Measurements from ENCODE around the gene AVL9.

AVL9 gene

DNA sequence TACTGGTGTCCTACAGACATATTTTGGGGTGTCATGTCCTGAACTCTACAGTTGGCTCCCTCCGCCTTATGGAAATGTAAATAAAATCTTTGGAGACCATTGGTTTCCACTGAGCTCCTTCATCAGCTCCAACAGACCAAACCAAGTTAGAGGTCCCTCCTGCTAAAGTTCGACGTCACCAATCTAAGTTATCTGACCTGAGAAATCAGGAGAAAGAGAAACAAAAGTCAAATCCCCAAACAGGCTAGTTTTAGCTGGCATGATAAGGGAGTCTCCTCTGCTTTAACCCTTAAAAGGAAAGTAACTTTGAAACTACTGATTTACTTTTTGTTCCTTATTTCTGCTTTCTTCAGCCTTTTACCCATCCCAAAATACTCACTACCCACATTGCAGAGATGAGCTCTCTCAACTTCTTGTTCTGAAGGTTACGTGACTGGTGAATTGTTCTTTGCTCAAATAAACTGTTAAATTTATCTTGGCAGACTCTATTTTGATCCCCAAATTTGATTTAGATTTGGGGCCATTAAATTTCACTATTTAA lies 39.9 kb downstream of the AVL9 start:
- no peak for DNase-seq

DNA sequence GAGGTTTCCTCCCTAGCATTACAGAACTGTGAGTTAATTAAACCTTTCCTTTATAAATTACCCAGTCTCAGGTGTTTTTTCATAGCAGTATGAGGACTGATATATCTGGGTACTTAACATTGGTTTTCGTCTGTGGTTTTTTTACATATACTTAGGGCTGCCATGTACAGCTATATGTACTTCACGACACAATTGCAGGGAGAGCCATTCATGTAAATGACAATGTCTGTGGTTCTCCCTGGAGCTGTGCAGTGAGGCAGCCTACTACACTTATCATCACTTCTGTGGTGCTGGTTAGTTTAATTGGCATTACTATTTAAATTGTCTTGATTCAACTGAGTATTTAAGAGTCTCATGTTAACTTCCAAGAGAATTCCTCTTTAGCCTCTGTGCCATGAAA lies 40.7 kb downstream of the AVL9 start:
- DNase-seq, result no peak

DNA sequence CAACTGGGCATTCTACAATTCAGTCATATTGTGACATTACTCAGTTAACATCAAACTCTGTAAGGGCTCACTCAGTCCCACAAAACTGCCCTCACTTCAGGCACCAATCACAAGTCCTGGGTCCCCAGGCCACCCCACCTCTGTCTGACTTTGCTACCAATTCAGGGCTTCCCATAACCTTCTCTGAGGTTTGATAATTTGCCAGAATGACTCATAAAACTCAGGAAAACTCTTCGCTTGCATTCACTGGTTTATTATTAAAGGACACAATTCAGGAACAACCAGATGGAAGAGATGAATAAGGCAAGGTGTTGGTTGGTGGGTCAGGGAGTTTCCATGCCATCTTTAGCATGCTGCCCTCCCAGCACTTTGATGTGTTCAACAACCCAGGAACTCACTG lies 41.3 kb downstream of the AVL9 start:
- DNase-seq, result no peak

DNA sequence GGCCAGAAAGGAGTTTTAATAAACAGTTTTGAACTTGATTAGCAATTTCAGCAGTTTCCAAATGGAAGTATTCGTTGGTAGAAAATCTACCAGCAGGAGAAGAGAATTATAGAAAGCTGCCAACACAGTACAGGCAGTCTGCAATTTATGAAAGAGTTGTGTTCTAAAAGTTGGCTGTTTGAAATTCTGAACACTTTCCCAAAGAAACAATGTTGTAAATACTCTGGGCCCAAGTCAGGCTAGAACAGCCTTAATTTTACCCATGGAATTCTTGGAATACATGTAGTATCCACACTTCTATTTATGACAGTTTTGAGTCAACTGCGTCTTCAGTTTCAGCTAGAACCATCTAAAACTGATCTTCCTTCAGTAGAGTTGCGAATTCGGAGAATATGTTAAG lies 42.5 kb downstream of the AVL9 start:
- DNase-seq, result no peak

DNA sequence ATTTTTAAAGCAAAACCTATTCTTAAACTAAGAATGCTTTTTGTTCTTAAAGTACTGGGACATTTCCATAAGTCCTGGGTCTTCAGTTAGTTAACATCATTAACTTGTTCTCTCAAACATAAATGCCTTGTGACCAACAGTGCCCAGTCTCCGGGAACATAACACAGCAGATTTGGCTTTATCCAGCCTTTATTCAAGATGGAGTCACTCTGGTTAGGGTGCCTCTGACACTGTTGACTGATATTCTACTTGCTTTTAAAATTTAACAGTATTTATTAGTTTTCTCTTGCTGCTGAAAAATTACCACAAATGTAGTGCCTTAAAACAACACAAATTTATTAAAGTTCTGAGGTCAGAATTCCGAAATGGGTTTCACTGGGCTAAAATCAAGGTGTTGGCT lies 44.1 kb downstream of the AVL9 start:
- no peak for DNase-seq

DNA sequence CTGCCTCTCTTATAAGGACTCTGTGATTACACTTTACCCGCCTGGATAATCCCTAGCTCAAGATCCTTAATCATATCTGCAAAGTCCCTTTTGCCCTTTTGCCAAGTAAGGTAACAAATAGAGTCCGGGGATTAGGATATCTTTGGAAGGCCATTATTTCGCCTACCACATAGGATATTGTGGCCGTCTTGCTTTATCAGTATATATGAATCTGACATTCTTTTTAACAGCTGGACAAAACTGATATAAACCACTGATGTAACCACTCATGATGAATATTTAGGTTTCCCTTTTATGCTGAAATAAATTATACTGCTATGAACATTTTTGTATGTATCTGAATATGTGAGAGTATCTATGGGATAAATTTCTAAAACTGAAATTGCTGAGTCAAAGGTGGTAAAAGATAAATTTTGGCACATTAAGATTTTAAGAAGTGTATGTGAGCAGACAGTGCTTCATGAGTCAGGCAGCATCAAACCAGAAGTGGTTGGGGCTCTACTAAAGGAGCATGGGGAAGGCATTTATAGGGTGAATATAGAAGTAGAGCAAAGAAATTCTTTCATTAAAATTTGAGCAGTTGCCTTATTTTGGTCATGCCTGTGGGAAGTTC lies 44.7 kb downstream of the AVL9 start:
- DNase-seq, result no peak

DNA sequence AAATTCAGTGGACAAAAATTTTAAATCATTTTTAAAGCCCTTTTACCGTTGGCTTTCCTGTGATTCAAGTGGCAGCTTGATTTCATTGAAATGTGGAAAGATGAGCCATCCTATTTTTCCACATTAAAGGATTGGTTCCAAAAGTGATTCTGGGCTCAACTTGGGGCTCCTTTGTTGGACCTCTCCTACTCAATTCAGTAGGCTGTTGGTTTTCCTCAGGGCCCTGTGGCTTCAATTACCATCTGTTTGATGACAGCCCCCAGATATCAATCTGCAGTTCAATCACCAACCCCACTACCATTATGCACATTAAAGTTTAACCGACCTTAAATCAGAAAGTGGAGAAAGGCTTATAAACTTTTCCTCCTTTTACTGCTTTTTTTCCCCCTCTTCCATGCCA lies 47.3 kb downstream of the AVL9 start:
- no peak for DNase-seq

DNA sequence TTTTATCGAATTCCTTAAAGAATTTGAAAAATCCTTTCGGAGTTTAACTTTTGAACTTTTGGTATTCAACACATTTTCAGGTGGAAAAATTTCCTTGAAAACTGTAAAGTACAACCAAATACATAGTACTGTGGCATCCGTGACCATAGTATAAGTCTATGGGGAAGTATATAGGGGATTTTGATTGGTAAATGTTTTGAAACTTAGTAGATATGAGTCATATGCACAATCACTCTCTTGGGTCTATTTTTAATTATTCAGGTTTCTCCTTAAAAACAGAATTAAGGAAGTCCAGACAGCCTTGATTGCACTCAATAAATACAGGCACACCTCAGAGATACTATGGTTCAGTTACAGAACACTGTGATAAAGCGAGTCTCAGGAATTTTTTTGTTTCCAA lies 64.2 kb downstream of the AVL9 start:
- no peak for DNase-seq

DNA sequence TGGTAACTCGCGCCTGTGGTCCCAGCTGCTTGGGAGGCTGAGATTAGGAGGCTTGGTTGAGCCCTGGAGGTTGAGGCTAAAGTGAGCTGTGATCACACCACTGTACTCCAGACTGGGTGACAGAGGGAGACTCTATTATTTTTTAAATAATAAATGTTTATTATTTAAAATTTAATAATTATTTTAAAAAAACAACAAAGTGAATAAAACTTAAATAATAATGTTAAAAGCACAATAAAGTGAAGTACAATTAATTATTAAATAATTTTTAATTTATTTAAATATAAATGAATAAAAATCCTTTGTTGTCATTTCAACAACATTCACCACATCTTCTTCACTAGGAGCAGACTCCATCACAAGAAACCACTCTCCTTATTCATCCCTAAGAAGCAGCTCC lies 64.8 kb downstream of the AVL9 start:
- DNase-seq, result no peak

DNA sequence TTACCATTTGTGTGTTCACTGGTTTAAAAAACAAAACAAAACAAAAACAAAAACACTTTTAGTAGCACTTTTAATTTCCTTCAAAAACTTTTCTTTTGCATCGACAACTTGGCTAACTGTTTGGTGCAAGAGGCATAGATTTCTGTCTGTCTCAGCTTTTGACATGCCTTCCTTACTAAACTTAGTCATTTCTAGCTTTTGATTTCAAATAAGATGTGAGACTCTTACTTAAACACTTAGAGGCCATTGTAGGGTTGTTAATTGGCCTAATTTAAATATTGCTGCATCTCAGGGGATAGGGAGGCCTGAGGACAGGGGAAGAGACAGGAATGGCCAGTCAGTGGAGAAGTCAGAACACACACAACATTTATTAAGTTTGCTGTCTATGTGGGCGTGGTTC lies 66.3 kb downstream of the AVL9 start:
- DNase-seq, result no peak

DNA sequence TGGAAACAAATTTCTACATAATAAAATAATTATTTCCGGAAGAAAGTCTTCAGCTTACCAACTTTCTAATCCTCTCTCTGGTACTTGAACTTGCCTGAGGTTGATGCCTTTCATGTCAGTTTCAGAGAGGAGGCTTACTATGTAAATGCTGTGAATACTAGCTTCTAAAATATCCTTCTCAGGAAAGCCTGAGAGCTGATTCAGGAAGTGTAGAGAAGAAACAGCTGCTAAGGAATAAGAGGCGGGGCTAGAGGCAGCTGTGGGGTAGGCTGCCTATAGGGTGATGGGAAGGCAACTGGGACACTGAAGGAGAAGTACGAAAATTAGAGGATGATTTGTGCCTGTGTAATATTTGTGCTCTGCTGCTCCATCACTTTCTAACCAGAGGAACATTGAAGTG lies 69.3 kb downstream of the AVL9 start:
- DNase-seq, result no peak

DNA sequence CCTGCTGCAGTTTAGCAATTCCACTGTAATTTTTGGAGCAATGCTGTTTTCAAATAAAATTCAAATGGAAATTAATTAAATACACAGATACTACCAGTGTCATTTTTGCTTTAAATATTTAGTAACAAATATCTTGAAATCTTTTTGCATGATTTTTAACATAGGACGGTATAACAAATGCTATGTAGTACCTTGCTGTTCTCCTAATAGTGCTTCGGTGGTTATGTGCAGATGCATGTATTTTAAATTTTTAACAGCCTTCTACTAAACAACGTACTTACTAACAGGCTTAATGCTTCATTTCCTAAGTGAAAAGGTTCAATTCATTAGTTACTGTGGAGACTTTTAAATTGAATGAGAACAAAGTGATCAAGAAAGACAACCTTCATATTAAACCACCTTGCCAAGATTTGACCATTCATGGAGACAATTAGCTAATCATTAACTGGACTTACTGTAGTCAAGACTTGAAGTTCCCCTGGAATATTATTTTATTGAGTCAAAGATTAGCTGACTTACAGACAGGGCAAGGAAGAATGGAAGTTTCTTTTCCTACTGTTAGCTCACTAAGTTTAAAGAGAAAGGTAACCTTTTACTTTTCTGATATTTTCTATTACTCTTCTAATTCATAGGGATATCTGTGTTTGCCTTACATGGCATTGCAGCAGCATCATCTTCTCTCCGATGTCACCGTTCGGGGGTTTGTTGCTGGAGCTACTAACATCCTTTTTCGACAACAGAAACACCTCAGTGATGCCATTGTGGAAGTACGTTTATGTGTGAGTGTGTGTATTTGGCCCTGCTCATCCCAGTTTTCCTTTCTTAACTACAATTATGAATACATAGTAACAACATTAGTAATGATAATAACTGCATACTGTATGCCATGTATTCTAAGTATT lies 74.3 kb downstream of the AVL9 start:
- DNase-seq, result no peak

DNA sequence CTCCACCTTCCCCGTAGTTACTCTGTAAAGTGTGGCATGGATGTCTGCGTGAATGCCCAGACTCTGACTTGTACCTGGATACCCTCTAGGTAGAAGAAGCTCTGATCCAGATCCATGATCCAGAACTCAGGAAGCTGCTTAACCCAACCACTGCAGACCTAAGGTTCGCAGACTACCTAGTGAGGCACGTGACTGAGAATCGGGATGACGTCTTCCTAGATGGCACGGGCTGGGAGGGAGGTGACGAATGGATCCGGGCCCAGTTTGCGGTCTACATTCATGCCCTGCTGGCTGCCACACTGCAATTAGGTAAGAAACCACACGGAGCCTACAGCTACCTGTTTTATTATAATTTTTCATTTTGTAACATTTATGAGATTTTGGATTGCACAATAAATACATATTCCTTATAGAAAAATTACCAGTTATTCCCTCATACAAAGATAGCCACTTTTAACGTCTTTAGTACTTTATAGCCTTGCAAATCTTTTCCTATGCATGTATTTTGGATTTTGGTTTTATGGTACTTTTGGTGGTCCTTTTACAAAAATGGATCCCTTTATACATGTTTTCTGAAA lies 77.9 kb downstream of the AVL9 start:
- no peak for DNase-seq

DNA sequence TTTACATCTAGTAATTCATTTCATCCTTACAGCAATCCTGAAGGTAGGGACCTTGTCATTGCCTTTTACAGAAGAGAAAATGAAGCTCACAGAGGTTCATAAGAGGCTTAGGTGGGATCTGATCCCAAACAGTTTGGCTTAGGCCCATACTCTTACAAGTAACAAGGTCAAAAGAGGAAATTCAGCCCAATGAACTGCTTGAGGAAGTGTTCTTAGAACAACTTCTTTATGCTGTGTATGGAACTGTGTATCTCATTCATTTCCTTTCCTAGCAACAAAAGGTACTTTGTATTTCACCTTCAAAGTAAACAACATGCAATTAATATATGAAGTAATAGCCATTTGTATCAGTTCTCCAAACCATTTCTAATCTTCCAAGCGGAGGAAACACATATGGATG lies 79.3 kb downstream of the AVL9 start:
- DNase-seq, result no peak

DNA sequence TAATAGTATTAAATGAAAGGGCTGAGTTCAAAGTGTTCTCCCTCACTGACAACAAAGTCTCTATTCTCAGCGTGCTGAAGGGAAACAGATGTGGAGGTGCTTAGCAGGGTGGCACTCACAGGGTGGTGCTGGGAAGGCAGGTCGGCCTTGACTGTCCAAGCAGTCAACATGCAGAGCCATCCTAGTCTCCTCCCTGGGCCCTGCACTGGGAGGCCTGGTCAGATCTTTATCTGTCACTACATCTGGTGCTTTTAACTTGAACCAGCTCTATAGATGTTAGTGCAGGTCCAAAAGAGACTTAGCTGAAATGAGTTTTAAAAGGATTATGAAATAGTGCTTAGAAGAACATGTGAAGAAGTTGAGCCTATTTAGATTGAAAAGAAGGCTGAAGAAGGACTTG lies 82.1 kb downstream of the AVL9 start:
- no peak for DNase-seq

DNA sequence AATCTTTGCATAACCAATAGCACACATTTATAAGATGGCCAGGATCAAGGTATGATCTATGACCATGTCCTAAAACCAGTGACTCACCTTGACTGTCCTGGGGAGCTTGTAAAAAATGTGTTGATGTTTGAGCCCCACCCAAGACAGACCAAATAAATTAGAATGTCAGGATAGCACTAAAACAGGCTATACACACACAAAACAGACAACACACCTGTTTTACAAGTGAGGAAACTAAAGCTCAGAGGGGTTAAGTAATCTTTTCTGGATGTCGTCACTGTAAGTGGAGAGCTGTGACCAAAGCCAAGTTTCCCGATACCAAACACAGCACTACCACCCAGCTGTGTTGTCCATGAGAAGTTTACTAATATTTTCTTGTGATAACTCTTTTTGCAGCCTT lies 84.5 kb downstream of the AVL9 start:
- no peak for DNase-seq

DNA sequence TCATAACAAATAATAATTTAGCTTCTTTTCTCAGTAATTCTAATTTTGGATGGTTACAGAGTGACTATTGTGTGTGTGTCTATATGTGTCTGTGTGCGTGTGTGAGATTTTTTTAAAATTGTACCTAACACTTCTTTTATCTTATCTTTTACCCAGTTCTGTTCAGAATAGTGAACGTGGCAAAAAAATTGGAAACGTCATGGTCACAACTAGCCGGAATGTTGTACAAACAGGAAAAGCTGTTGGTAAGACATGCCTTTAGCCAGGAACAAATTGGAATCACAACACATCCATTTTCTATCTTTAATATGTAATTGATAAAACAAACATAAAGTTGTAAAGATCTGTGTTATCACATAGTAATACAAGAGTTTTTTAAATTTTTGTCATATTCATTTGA lies 85.4 kb downstream of the AVL9 start:
- no peak for DNase-seq

DNA sequence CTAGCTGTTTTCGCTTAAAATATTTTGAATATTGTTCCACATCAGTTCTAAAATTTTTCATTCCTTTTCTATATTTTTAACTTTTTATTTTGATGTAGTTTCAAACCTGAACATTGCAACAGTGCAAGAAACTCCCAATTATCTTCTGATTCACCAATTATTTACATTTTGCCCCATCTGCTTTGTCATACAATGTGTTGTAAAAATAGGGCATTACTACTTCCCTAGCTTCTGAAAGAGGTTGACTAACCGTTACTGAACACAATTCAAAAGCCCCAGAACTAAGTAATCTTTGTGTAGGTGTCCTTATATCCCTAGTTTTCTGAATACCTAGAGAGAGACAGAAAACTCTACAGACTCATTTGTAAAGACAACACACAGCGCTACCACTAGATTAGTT lies 86.7 kb downstream of the AVL9 start:
- DNase-seq, result no peak

DNA sequence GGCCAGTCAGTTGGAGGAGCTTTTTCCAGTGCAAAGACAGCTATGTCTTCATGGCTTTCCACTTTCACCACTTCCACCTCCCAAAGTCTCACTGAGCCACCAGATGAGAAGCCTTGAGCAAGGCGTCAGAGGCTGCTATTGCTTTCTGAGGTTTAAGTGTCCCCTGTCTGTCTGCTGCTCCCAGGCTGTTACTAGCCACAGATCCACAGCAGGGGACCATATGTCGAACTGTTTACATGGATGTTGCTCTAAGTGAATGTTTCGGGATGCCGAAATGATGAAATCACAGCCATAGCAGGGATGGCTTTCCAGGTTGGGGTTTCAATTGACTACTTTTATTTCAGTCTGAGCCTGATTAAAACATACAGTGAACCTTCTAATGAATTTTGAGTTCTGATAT lies 88.5 kb downstream of the AVL9 start:
- no peak for DNase-seq

DNA sequence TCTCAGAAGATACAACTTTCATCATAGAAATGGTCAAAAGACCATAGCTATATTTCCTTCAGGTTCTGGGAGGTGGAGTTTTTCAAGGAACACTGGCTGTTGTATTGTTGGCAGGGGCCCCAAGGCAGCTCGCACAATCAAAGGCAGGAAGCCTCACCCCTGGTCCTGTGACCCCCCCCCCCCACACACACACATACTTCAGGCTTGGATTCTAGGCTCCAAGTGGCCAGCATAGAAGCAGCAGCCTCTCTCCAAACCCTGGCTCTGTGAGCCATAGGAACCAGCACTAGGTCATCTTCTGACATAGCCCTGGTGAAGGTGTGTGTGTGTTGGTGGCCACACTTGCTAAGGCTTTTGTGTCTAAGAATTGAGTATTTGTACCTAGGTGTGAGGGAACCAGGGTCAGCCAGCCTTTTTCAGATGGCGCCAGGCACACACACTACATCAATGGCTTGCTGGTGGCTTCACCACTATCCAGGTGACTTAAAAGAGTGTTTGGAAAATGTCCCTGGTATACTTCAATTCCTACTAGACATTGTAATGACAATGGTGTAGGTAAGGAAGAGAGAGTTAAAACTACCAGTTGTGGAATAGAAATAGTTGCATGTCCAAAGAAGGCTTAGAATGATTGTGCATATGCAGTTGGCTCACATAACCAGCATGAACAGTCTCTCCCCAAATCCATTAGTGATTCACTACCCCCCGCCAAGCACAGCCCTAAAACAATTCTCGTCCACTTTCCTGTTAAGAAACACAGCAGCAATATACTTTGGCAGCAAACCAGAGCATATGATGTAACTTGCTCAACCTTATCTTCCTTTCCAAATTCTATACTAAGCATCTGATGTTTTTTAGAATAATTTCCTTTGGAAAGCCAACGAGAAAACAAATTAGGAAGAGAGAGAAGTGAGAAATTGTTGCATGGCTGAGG lies 91.3 kb downstream of the AVL9 start:
- no peak for DNase-seq

DNA sequence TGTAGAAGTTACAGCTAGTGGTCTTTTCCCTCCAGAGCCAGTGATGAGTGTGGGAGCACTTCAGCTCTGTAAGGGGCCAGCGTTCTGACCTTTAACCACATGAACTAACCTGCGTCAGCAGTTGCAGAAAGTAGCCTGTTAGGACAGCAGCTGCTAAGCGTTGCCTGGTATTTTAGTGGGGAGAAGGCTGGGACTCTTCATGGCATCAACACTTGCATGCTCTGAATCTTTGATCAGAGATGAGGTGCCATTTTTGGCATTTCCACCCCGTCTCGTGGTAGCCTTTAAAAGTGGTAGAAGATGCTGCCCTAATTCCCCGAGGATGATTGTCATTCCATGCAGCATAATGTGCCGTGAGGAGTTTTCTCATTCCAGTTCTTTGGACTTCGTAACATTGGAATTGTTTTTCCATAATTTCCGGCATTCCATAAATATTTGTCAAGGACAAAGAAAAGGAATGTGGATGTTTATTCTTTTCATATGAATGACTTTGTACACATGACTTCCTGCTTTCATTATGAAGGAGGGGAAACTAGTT lies 92.2 kb downstream of the AVL9 start:
- no peak for DNase-seq

DNA sequence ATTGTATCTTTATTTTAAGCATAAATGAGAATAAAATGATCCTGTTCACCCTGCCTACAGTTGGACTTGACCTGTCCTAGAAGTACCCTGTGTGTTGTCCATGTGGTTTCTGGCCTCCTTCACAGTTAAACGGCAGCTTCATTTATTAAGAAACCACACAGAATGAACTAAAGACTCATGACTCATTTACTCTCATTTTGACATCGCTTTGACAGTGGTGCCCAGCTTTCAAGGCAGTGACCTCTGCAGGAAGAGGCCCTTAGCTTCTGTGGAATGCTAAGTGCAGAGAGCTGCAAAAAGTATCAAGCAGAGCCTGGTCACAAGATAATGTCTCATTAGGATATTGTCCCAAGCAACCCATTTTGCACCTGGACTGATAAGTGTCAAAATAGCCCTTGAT lies 93.4 kb downstream of the AVL9 start:
- no peak for DNase-seq

DNA sequence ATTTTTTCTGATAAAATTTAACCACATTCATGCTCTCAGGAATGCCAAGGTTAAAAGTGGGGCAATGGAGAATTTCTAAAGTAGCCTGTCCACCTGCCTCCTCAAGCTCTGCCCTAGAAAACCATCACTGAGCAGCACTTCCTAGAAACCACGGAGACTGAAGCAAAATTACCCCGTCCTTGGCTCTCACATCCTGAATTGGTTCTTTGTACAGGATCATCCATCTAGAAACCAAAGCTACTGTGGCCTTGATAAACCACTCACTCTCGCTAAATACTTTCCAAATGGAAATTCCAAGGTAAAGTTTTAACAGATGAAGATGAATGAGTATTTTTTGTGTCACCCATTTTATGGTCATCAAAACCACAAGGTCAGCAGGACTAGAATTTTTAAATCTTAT lies 96.6 kb downstream of the AVL9 start:
- no peak for DNase-seq

Measured in NCI-H1417 treated with DMSO at 0.1 percent for 48 hours (cell line).